T-helper 2 cell treated with Interferon-gamma antibody and Interleukin-4, amounts not matched to agents 100 ng/mL and 5 ng/mL, for 36 hours (primary cell): ENCODE measurements around the gene KCNH1. TPM values are rescaled to one million over a fixed set of nuclear protein-coding genes. Genes with fewer than 3 reads are reported as not detected.

Experiments used
- intact Hi-C: fragments of 100-400 bp; cut with micrococcal nuclease; formaldehyde crosslinking; loops from one replicate; pipeline ENCODE4 v1.15.1; 2023
- total RNA-seq: library from RNA; stranded (reverse); gene quantifications from 2 replicates; pipeline ENCODE4 v1.2.3, GENCODE V29; 2022

KCNH1 gene
- total RNA-seq, 1 donor from 2014 or later, result not detected

- intact Hi-C loops, result no loop called here
Observed at GRCh38 chr1:210769473-210769872, 364.5 kb downstream of the KCNH1 start.

GRCh38 chr1:210764536-210764935, 369.4 kb downstream of the KCNH1 start:
- intact Hi-C loops, result no loop called here

- intact Hi-C loops, result no loop called here
Observed at GRCh38 chr1:210758761-210759160, 375.2 kb downstream of the KCNH1 start.

- intact Hi-C loops, result no loop called here
Observed at GRCh38 chr1:210758261-210758660, 375.7 kb downstream of the KCNH1 start.

- intact Hi-C loops, result no loop called here
Observed at GRCh38 chr1:210757677-210758076, 376.3 kb downstream of the KCNH1 start.

- intact Hi-C loops, result no loop called here
Observed at GRCh38 chr1:210755991-210756659, 377.8 kb downstream of the KCNH1 start.

- intact Hi-C loops, result no loop called here
Observed at GRCh38 chr1:210754878-210755665, 378.9 kb downstream of the KCNH1 start.

GRCh38 chr1:210751911-210752310, 382.0 kb downstream of the KCNH1 start:
- intact Hi-C loops, result no loop called here

- intact Hi-C loops, result no loop called here
Observed at GRCh38 chr1:210750468-210750867, 383.5 kb downstream of the KCNH1 start.

GRCh38 chr1:210748796-210749195, 385.2 kb downstream of the KCNH1 start:
- intact Hi-C loops, result no loop called here

GRCh38 chr1:210747890-210748289, 386.1 kb downstream of the KCNH1 start:
- intact Hi-C loops, result no loop called here

GRCh38 chr1:210747112-210747511, 386.8 kb downstream of the KCNH1 start:
- intact Hi-C loops, result no loop called here

GRCh38 chr1:210746024-210746731, 387.8 kb downstream of the KCNH1 start:
- intact Hi-C loops, result no loop called here

GRCh38 chr1:210743038-210743437, 390.9 kb downstream of the KCNH1 start:
- intact Hi-C loops, result no loop called here

GRCh38 chr1:210741564-210741963, 392.4 kb downstream of the KCNH1 start:
- intact Hi-C loops, result no loop called here

GRCh38 chr1:210739627-210740026, 394.3 kb downstream of the KCNH1 start:
- intact Hi-C loops, result no loop called here

- intact Hi-C loops, result no loop called here
Observed at GRCh38 chr1:210738256-210738655, 395.7 kb downstream of the KCNH1 start.

GRCh38 chr1:210736713-210737112, 397.2 kb downstream of the KCNH1 start:
- intact Hi-C loops, result no loop called here

GRCh38 chr1:210731597-210731996, 402.4 kb downstream of the KCNH1 start:
- intact Hi-C loops, result no loop called here

GRCh38 chr1:210731193-210731592, 402.8 kb downstream of the KCNH1 start:
- intact Hi-C loops, result no loop called here

GRCh38 chr1:210730023-210730422, 403.9 kb downstream of the KCNH1 start:
- intact Hi-C loops, result no loop called here

- intact Hi-C loops, result no loop called here
Observed at GRCh38 chr1:210728437-210729149, 405.4 kb downstream of the KCNH1 start.
